PC-3 (cell line): ENCODE results near the gene UBE3D. TPM values are rescaled to one million over a fixed set of nuclear protein-coding genes. Genes with fewer than 3 reads are reported as not detected.

Experiments used
- ATAC-seq: fragments of 200-7000 bp; cut with Tn5 transposase; 2 replicates; pipeline ENCODE4 v1.9.1; 2020; ENCODE audit warnings: mild to moderate bottlenecking, moderate library complexity
- BruUV-seq: library from RNA; stranded (reverse); fragments of 400-500 nt; replicated peaks from 2 replicates; lab custom pipeline; 2021; lab: Mats Ljungman, UMichigan
- CTCF ChIA-PET: fragments of 300-600 bp; sonication (Branson Sonifier 250); formaldehyde crosslinking; loops from one replicate; lab custom pipeline; 2022; ENCODE audit warnings: antibody characterized with exemption; lab: Charles Lee
- POLR2A ChIA-PET: fragments of 300-600 bp; sonication (Branson Sonifier 250); formaldehyde crosslinking; loops from one replicate; lab custom pipeline; 2022; ENCODE audit warnings: antibody characterized with exemption; ENCODE audit not compliant: unreplicated experiment; lab: Charles Lee
- DNase-seq: peaks from one replicate; pipeline ENCODE4 v3.0.0-alpha.2; 2015
- H2AFZ ChIP-seq: fragments of 300-600 bp; sonication (generic); 2 replicates; pipeline ENCODE4 v1.6.0; 2016; ENCODE audit warnings: antibody characterized with exemption, low read length
- H3F3A ChIP-seq: fragments of 300-600 bp; sonication (generic); one replicate; pipeline ENCODE4 v1.6.0; 2017; ENCODE audit warnings: antibody characterized with exemption, low read length, control low read depth, mild to moderate bottlenecking; ENCODE audit not compliant: unreplicated experiment
- H3K27ac ChIP-seq: fragments of 300-600 bp; sonication (generic); 2 replicates; pipeline ENCODE4 v1.5.1; 2016; ENCODE audit warnings: mild to moderate bottlenecking, low read length
- H3K27me3 ChIP-seq: fragments of 300-600 bp; sonication (generic); 2 replicates; pipeline ENCODE4 v1.6.1; 2016; ENCODE audit warnings: low read length, mixed read lengths
- H3K36me3 ChIP-seq: fragments of 300-600 bp; sonication (generic); 2 replicates; pipeline ENCODE4 v1.6.1; 2016; ENCODE audit warnings: low read depth, mixed run types, low read length, mixed read lengths
- H3K4me1 ChIP-seq: fragments of 300-600 bp; sonication (generic); 2 replicates; pipeline ENCODE4 v1.5.1; 2016; ENCODE audit warnings: low read length; ENCODE audit not compliant: insufficient read depth
- H3K4me2 ChIP-seq: fragments of 300-600 bp; sonication (generic); 2 replicates; pipeline ENCODE4 v1.6.0; 2016; ENCODE audit warnings: low read length
- H3K4me3 ChIP-seq: fragments of 300-600 bp; sonication (generic); 2 replicates; pipeline ENCODE4 v1.5.1; 2016; ENCODE audit warnings: mild to moderate bottlenecking, low read length, mixed read lengths
- H3K79me2 ChIP-seq: fragments of 300-600 bp; sonication (generic); 2 replicates; pipeline ENCODE4 v1.6.1; 2017; ENCODE audit warnings: low read length, mixed read lengths
- H3K9ac ChIP-seq: fragments of 300-600 bp; sonication (generic); 2 replicates; pipeline ENCODE4 v1.6.0; 2016; ENCODE audit warnings: mild to moderate bottlenecking, low read length
- H3K9me2 ChIP-seq: fragments of 300-600 bp; sonication (generic); replicated peaks from 2 replicates; pipeline ENCODE4 v1.6.1; 2016; ENCODE audit warnings: mixed run types, low read length, mixed read lengths
- H3K9me3 ChIP-seq: fragments of 300-600 bp; sonication (generic); 2 replicates; pipeline ENCODE4 v1.6.1; 2016; ENCODE audit warnings: low read length, mixed read lengths
- H4K20me1 ChIP-seq: fragments of 300-600 bp; sonication (generic); 2 replicates; pipeline ENCODE4 v1.6.1; 2016; ENCODE audit warnings: low read length, mixed read lengths
- EZH2 ChIP-seq: fragments of 300-600 bp; sonication (generic); IDR thresholded peaks from one replicate; pipeline ENCODE4 v1.6.1; 2017; ENCODE audit warnings: antibody characterized with exemption, mild to moderate bottlenecking, low read length; ENCODE audit not compliant: unreplicated experiment
- EZH2phosphoT487 ChIP-seq: fragments of 300-600 bp; sonication (generic); IDR thresholded peaks from 2 replicates; pipeline ENCODE4 v1.6.1; 2018; ENCODE audit warnings: mild to moderate bottlenecking, antibody characterized with exemption, low read length, borderline replicate concordance
- intact Hi-C: fragments of 100-400 bp; cut with micrococcal nuclease; formaldehyde crosslinking; loops from 2 replicates; pipeline ENCODE4 v1.9.0; 2023
- total RNA-seq: library from RNA; depleted of rRNA; stranded (reverse); fragments of >200 nt; gene quantifications from 2 replicates; pipeline ENCODE4 v1.2.3, GENCODE V29; 2014
- TF ChIP-seq, protein P1 (sequence below): fragments of 300-600 bp; sonication (generic); conservative IDR thresholded peaks from 2 replicates; pipeline ENCODE4 v1.5.1; 2017; ENCODE audit warnings: antibody characterized with exemption, low read depth, mild to moderate bottlenecking, low read length

Gene UBE3D
- total RNA-seq, 1 experiment from 2014 or later, result 5.0 TPM

DNA sequence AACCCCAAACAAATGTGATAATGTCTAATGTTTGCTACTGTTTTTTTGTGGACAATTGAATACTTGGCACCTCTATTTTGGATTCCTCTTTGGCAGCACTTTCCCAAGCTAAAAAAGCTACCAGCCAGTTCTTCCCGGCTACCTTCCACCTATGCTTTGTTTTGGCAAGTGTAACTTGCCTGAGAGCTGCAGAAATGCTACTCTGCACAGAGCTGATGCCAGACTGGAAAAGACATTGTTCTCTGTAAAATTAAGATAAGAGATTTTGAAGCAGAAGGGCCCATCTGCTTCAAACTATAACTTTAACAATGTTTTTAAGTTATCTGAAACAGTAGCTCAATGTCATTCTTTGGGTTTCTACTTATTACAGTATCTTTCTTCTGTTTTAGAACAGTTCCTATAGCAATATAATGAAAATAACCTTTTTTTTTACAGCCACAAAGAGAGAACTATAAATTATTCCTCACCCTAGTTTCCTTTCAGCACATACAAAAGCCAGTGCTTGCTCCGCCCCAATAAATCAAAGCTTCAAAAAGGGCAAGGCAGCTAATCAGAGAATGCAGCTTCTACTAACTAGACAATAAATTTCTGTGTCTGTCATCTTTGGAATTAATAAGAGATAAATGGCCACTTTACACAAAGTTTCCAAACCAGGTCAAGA lies 183.1 kb downstream of the UBE3D start:
- ATAC-seq (no peak), DNase-seq (no peak)
- Histone ChIP-seq H3K4me1 (peaks cover 12% of the 10 kb centered on the region), H3K9me2 (no peaks in the 10 kb centered on the region), H3K27ac (no peak overlapping the region), H2AFZ (no peak overlapping the region), H3K4me2 (no peak overlapping the region), H3K79me2 (no peaks in the 10 kb centered on the region), H3K9me3 (no peaks in the 10 kb centered on the region), H3K9ac (no peak overlapping the region), H3K36me3 (no peaks in the 10 kb centered on the region), H3K4me3 (no peak overlapping the region), H3K27me3 (no peaks in the 10 kb centered on the region), H3F3A (no peaks in the 10 kb centered on the region), H4K20me1 (no peaks in the 10 kb centered on the region)
- no TSS peak for BruUV-seq
- ChIA-PET CTCF (no interaction called here), POLR2A (no interaction called here)
- intact Hi-C loops, result no loop called here
- no peak for TF ChIP-seq EZH2
- TF ChIP-seq, protein P1, sequence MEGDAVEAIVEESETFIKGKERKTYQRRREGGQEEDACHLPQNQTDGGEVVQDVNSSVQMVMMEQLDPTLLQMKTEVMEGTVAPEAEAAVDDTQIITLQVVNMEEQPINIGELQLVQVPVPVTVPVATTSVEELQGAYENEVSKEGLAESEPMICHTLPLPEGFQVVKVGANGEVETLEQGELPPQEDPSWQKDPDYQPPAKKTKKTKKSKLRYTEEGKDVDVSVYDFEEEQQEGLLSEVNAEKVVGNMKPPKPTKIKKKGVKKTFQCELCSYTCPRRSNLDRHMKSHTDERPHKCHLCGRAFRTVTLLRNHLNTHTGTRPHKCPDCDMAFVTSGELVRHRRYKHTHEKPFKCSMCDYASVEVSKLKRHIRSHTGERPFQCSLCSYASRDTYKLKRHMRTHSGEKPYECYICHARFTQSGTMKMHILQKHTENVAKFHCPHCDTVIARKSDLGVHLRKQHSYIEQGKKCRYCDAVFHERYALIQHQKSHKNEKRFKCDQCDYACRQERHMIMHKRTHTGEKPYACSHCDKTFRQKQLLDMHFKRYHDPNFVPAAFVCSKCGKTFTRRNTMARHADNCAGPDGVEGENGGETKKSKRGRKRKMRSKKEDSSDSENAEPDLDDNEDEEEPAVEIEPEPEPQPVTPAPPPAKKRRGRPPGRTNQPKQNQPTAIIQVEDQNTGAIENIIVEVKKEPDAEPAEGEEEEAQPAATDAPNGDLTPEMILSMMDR, result no peak

- H4K20me1 ChIP-seq, result no peaks in the 10 kb centered on the region
- no peaks in the 10 kb centered on the region for H3K79me2 ChIP-seq
- no peaks in the 10 kb centered on the region for H3K9me2 ChIP-seq
- no peaks in the 10 kb centered on the region for H3K36me3 ChIP-seq
- H2AFZ ChIP-seq, result no peak overlapping the region
- no peak overlapping the region for H3K4me3 ChIP-seq
- BruUV-seq, result no TSS peak
- intact Hi-C loops, result no loop called here
- CTCF ChIA-PET, result no interaction called here
- H3K9me3 ChIP-seq, result no peaks in the 10 kb centered on the region
- ATAC-seq (no peak), DNase-seq (no peak)
- H3K9ac ChIP-seq, result no peak overlapping the region
- no peak overlapping the region for H3K4me2 ChIP-seq
- no peak overlapping the region for H3K27ac ChIP-seq
- H3K27me3 ChIP-seq, result no peaks in the 10 kb centered on the region
- no peaks in the 10 kb centered on the region for H3F3A ChIP-seq
- POLR2A ChIA-PET, result no interaction called here
- H3K4me1 ChIP-seq, result peaks cover 22% of the 10 kb centered on the region
- TF ChIP-seq EZH2, result no peak
- TF ChIP-seq, protein P1, result no peak
- TF ChIP-seq EZH2phosphoT487, result no peak
Measured at GRCh38 chr6:82881519-82881918, 184.1 kb downstream of the UBE3D start.

DNA sequence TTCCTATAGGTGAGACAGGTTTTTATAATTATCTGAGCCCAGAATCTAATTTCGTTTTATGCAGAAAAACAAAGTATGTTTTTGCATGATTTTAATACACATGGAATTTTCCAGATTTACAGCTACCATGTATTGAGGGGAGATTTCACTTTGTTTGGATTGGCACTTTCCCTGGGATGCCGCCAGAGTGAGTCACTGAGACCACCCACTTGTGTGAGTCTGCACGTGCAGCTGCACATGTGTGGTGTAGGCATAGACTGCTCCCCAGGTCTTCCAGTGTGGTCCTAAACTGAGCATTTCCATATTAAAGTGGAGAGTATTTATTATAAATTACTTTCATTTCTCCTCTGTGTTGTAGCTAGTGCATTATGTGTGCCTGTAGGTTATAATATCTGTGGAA lies 186.8 kb downstream of the UBE3D start:
- ATAC-seq, result no peak
- Histone ChIP-seq H2AFZ (no peak overlapping the region), H4K20me1 (no peaks in the 10 kb centered on the region), H3K9me2 (no peaks in the 10 kb centered on the region), H3K4me2 (no peak overlapping the region), H3K36me3 (no peaks in the 10 kb centered on the region), H3K9ac (no peak overlapping the region), H3K9me3 (no peaks in the 10 kb centered on the region), H3F3A (no peaks in the 10 kb centered on the region), H3K27ac (no peak overlapping the region), H3K4me1 (peaks cover 42% of the 10 kb centered on the region), H3K79me2 (no peaks in the 10 kb centered on the region), H3K4me3 (no peak overlapping the region), H3K27me3 (no peaks in the 10 kb centered on the region)
- DNase-seq, result no peak
- POLR2A ChIA-PET, result no interaction called here
- TF ChIP-seq, protein P1, result no peak
- TF ChIP-seq EZH2phosphoT487 (no peak), EZH2 (no peak)
- intact Hi-C loops, result loop anchor here (5.0 to 10.0 kb wide), 3 partner anchors 234 to 632 kb away; partner anchors contain the start of gene IBTK
- CTCF ChIA-PET, result no interaction called here
- no TSS peak for BruUV-seq
